Caco-2 (cell line): ENCODE measurements around the gene DSCAML1. TPM values are rescaled to one million over a fixed set of nuclear protein-coding genes. Genes with fewer than 3 reads are reported as not detected.

ENCODE experiments used
- BruUV-seq: library from RNA; stranded (reverse); fragments of 400-500 nt; replicated peaks from 2 replicates; lab custom pipeline; 2021; lab: Mats Ljungman, UMichigan
- CTCF ChIA-PET: fragments of 300-600 bp; sonication (Branson Sonifier 250); formaldehyde crosslinking; loops from one replicate; lab custom pipeline; 2022; ENCODE audit warnings: antibody characterized with exemption; lab: Charles Lee
- POLR2A ChIA-PET: fragments of 300-600 bp; sonication (Branson Sonifier 250); formaldehyde crosslinking; loops from one replicate; lab custom pipeline; 2022; ENCODE audit warnings: antibody characterized with exemption; lab: Charles Lee
- DNase-seq, 2 experiments: peaks; one replicate each; pipeline versions ENCODE4 v3.0.0 to v3.0.0-alpha.2; 2020 to 2022
- H3K27me3 ChIP-seq: replicated peaks from 2 replicates; pipeline ENCODE4 v1.6.0; 2011; ENCODE audit warnings: low read length; ENCODE audit not compliant: control insufficient read depth, insufficient read depth
- H3K36me3 ChIP-seq: 2 replicates; pipeline ENCODE4 v1.5.1; 2011; ENCODE audit warnings: low read length; ENCODE audit not compliant: control insufficient read depth, insufficient read depth
- H3K4me1 ChIP-seq: fragments of 250-450 bp; sonication (Bioruptor Pico); 2 replicates; pipeline ENCODE4 v1.5.1; 2020; ENCODE audit warnings: mild to moderate bottlenecking
- H3K4me3 ChIP-seq: 2 replicates; pipeline ENCODE4 v1.5.1; 2011; ENCODE audit warnings: low read depth, mild to moderate bottlenecking, control low read depth, low read length
- H3K9me3 ChIP-seq: fragments of 250-450 bp; sonication (Bioruptor Pico); 2 replicates; pipeline ENCODE4 v1.5.1; 2020; ENCODE audit warnings: mild to moderate bottlenecking, moderate library complexity
- H3K27ac Mint-ChIP-seq: one replicate; pipeline ENCODE4 v1.8.0; 2022; ENCODE audit warnings: mixed read lengths; ENCODE audit not compliant: unreplicated experiment
- H3K27me3 Mint-ChIP-seq: one replicate; pipeline ENCODE4 v1.8.0; 2022; ENCODE audit warnings: mixed read lengths; ENCODE audit not compliant: insufficient read depth, unreplicated experiment
- H3K36me3 Mint-ChIP-seq: one replicate; pipeline ENCODE4 v1.8.0; 2022; ENCODE audit warnings: mild to moderate bottlenecking, mixed read lengths; ENCODE audit not compliant: insufficient read depth, unreplicated experiment
- H3K4me1 Mint-ChIP-seq: one replicate; pipeline ENCODE4 v1.8.0; 2022; ENCODE audit warnings: low read depth, mixed read lengths; ENCODE audit not compliant: unreplicated experiment
- H3K4me3 Mint-ChIP-seq: one replicate; pipeline ENCODE4 v1.8.0; 2022; ENCODE audit warnings: mild to moderate bottlenecking, moderate library complexity, mixed read lengths; ENCODE audit not compliant: unreplicated experiment
- H3K9me3 Mint-ChIP-seq: one replicate; pipeline ENCODE4 v1.8.0; 2022; ENCODE audit warnings: mixed read lengths; ENCODE audit not compliant: unreplicated experiment
- intact Hi-C: fragments of 100-400 bp; cut with micrococcal nuclease; formaldehyde crosslinking; loops from one replicate; pipeline ENCODE4 v1.10.0; 2022; ENCODE audit not compliant: unreplicated experiment
- total RNA-seq: library from RNA; stranded (reverse); gene quantifications from 2 replicates; pipeline ENCODE4 v1.2.3, GENCODE V29; 2022
- TF ChIP-seq, protein P1 (sequence below), 2 experiments: fragments of 200-600 bp in 1 of 2; IDR thresholded peaks; 1 replicate in 1 of 2; 2 replicates in 1 of 2; pipeline versions ENCODE4 v1.5.1 to v1.8.0; 2011 to 2022; ENCODE audit warnings: antibody characterized with exemption in 1 of 2, control low read depth in 1 of 2, inconsistent platforms in 1 of 2, low read depth in 1 of 2, low read length in 1 of 2, mild to moderate bottlenecking in 1 of 2, moderate library complexity in 1 of 2; ENCODE audit not compliant: insufficient read depth in 1 of 2, severe bottlenecking in 1 of 2, unreplicated experiment in 1 of 2

DSCAML1 gene
- total RNA-seq, 1 experiment from 2014 or later, result not detected

DNA sequence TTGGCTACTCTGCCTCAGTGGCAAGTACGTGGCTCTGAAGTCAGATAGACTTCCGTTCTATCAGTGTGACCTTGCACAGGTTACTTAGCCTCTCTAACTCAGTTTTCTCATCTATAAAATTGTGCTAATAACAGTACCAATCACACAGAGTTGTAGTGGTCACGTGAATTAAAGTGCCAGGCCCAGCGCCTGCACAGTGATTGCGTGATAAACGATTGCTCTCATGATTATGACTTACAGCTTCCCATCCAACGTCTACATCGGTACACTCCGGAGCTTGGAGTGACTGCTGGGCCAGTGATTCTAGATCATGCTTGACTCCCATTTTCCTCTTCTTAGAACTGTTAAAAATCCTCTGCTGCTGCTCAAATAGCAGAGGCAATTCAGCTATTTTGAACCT, 247.6 kb downstream of the DSCAML1 start:
- Mint-ChIP-seq H3K36me3 (no peaks in the 10 kb centered on the region), H3K4me1 (peaks cover 4% of the 10 kb centered on the region), H3K27me3 (peaks cover 12% of the 10 kb centered on the region), H3K9me3 (no peaks in the 10 kb centered on the region), H3K27ac (no peak overlapping the region), H3K4me3 (no peak overlapping the region)
- CTCF ChIA-PET, result interaction anchor here (2.2 kb wide), 1 partner anchor 123 kb away, joined by 7 read pairs; no protein-coding TSS in a partner anchor
- intact Hi-C loops, result no loop called here
- no peak for DNase-seq
- TF ChIP-seq, protein P1, sequence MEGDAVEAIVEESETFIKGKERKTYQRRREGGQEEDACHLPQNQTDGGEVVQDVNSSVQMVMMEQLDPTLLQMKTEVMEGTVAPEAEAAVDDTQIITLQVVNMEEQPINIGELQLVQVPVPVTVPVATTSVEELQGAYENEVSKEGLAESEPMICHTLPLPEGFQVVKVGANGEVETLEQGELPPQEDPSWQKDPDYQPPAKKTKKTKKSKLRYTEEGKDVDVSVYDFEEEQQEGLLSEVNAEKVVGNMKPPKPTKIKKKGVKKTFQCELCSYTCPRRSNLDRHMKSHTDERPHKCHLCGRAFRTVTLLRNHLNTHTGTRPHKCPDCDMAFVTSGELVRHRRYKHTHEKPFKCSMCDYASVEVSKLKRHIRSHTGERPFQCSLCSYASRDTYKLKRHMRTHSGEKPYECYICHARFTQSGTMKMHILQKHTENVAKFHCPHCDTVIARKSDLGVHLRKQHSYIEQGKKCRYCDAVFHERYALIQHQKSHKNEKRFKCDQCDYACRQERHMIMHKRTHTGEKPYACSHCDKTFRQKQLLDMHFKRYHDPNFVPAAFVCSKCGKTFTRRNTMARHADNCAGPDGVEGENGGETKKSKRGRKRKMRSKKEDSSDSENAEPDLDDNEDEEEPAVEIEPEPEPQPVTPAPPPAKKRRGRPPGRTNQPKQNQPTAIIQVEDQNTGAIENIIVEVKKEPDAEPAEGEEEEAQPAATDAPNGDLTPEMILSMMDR (IDR thresholded peaks at IDR 0.05; ENCODE audit: insufficient read depth in 1 of 2, low read depth in 1 of 2, low read length in 1 of 2, severe bottlenecking in 1 of 2, unreplicated experiment in 1 of 2), result no peak
- H3K36me3 ChIP-seq, result no peaks in the 10 kb centered on the region
- H3K9me3 ChIP-seq, result no peaks in the 10 kb centered on the region
- H3K27me3 ChIP-seq, result no peaks in the 10 kb centered on the region; the same call in 1 of the 2 replicates
- BruUV-seq, result no TSS peak
- no peak overlapping the region for H3K4me3 ChIP-seq
- POLR2A ChIA-PET, result no interaction called here
- H3K4me1 ChIP-seq, result no peaks in the 10 kb centered on the region

DNA sequence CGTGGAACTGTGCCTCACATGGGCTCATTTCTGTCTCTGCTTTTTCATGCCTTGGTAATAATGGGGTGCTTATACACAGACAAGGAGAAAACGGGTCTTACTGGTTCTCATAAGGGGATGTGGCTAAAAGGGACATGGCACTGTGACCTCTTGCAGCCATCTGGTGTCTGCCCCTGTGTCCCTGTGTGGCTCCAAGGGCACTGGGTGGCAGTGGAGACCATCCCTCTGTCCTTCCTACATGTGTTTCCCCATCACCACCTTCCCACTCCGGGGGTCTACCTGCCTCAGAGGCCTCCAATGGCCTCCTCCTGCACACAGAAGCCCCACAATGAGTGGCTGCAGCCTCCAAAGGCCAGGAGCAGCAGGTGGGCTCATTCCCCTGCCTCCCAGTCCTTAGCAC, 248.1 kb downstream of the DSCAML1 start:
- no peaks in the 10 kb centered on the region for H3K36me3 Mint-ChIP-seq
- no peak for DNase-seq
- no peaks in the 10 kb centered on the region for H3K4me1 ChIP-seq
- no peaks in the 10 kb centered on the region for H3K9me3 ChIP-seq
- ChIA-PET POLR2A (no interaction called here), CTCF (interaction anchor here (1.2 to 2.2 kb wide), 2 partner anchors 122 to 123 kb away, joined by 3 to 7 read pairs; no protein-coding TSS in a partner anchor)
- H3K36me3 ChIP-seq, result no peaks in the 10 kb centered on the region
- BruUV-seq, result no TSS peak
- no peak overlapping the region for H3K27ac Mint-ChIP-seq
- no peak overlapping the region for H3K4me3 Mint-ChIP-seq
- peaks cover 13% of the 10 kb centered on the region for H3K27me3 Mint-ChIP-seq
- H3K4me1 Mint-ChIP-seq, result peaks cover 8% of the 10 kb centered on the region
- no peak overlapping the region for H3K4me3 ChIP-seq
- TF ChIP-seq, protein P1 (IDR thresholded peaks at IDR 0.05; ENCODE audit: insufficient read depth in 1 of 2, low read depth in 1 of 2, low read length in 1 of 2, severe bottlenecking in 1 of 2, unreplicated experiment in 1 of 2), result no peak
- no peaks in the 10 kb centered on the region for H3K9me3 Mint-ChIP-seq
- intact Hi-C loops, result no loop called here
- H3K27me3 ChIP-seq, result no peaks in the 10 kb centered on the region; the same call in 1 of the 2 replicates

- DNase-seq, result no peak
- no peaks in the 10 kb centered on the region for H3K9me3 ChIP-seq
- ChIA-PET CTCF (interaction anchor here (0.6 to 1.2 kb wide), 3 partner anchors 9 to 295 kb away, joined by 3 to 6 read pairs (median 4); no protein-coding TSS in a partner anchor), POLR2A (no interaction called here)
- Mint-ChIP-seq H3K27ac (no peak overlapping the region), H3K27me3 (peaks cover 18% of the 10 kb centered on the region), H3K4me3 (no peak overlapping the region), H3K4me1 (peaks cover 8% of the 10 kb centered on the region), H3K36me3 (no peaks in the 10 kb centered on the region), H3K9me3 (no peaks in the 10 kb centered on the region)
- no peaks in the 10 kb centered on the region; the same call in 1 of the 2 replicates for H3K27me3 ChIP-seq
- no peak overlapping the region for H3K4me3 ChIP-seq
- no peaks in the 10 kb centered on the region for H3K36me3 ChIP-seq
- H3K4me1 ChIP-seq, result no peaks in the 10 kb centered on the region
- no TSS peak for BruUV-seq
- intact Hi-C loops, result no loop called here
- TF ChIP-seq, protein P1 (IDR thresholded peaks at IDR 0.05; ENCODE audit: insufficient read depth in 1 of 2, low read depth in 1 of 2, low read length in 1 of 2, severe bottlenecking in 1 of 2, unreplicated experiment in 1 of 2), result no peak
Observed at GRCh38 chr11:117547946-117548345, 249.1 kb downstream of the DSCAML1 start.
